Measurements from ENCODE around the gene DOCK4.

The DOCK4 gene

GRCh38 chr7:112079122-112079521 is 127.1 kb downstream of the DOCK4 start:
- Histone ChIP-seq H2BK15ac (ENCODE audit: low read depth, poor library complexity, severe bottlenecking) (no peak overlapping the region), H3K18ac (ENCODE audit: low read depth in 1 of 2, low read length in 2 of 2) (no peak overlapping the region), H3K79me1 (replicated peaks; ENCODE audit: low read length, poor library complexity, severe bottlenecking) (peaks cover 13% of the 10 kb centered on the region), H3K9me3 (ENCODE audit: control insufficient read depth, low read length) (peaks cover 12% of the 10 kb centered on the region), H4K91ac (ENCODE audit: low read length) (no peak overlapping the region), H3K9ac (ENCODE audit: low read length) (peak overlapping the region; percentile 7), H2BK5ac (ENCODE audit: low read depth, low read length, poor library complexity, severe bottlenecking) (no peak overlapping the region), H3K4me3 (ENCODE audit: insufficient read depth in 1 of 2, low read depth in 1 of 2, low read length in 2 of 2) (no peak overlapping the region), H2AK5ac (ENCODE audit: low read length, severe bottlenecking) (no peak overlapping the region), H3K36me3 (ENCODE audit: control insufficient read depth in 1 of 2, insufficient read depth in 2 of 2, low read depth in 1 of 2, low read length in 2 of 2) (no peaks in the 10 kb centered on the region), H2BK120ac (ENCODE audit: low read depth, low read length) (no peak overlapping the region), H3K23ac (ENCODE audit: low read length in 2 of 2) (no peak overlapping the region), H3K4me1 (ENCODE audit: control insufficient read depth, insufficient read depth, low read depth, low read length) (peaks cover 8% of the 10 kb centered on the region), H3K27me3 (ENCODE audit: control insufficient read depth in 1 of 2, insufficient read depth in 1 of 2, low read length in 2 of 2) (no peaks in the 10 kb centered on the region), H3K4me2 (ENCODE audit: low read length, poor library complexity, severe bottlenecking) (no peak overlapping the region), H3K27ac (ENCODE audit: low read length, poor library complexity, severe bottlenecking) (no peak overlapping the region), H3K14ac (ENCODE audit: low read length in 2 of 2) (no peak overlapping the region), H4K8ac (ENCODE audit: low read length) (no peak overlapping the region), H2BK12ac (ENCODE audit: low read length in 2 of 2) (no peak overlapping the region), H2AFZ (ENCODE audit: low read depth, low read length) (no peak overlapping the region), H3K4ac (ENCODE audit: low read depth in 1 of 2, low read length in 2 of 2) (no peak overlapping the region)
- DNase-seq: no peak
- WGBS: 100% methylated on average over 1 of the region's 1 CpG

GRCh38 chr7:112076324-112076723 is 129.9 kb downstream of the DOCK4 start:
- Histone ChIP-seq H3K27ac (ENCODE audit: low read length, poor library complexity, severe bottlenecking) (no peak overlapping the region), H3K9ac (ENCODE audit: low read length) (no peak overlapping the region), H3K14ac (ENCODE audit: low read length in 2 of 2) (no peak overlapping the region), H2BK15ac (ENCODE audit: low read depth, poor library complexity, severe bottlenecking) (no peak overlapping the region), H2BK12ac (ENCODE audit: low read length in 2 of 2) (no peak overlapping the region), H3K79me1 (replicated peaks; ENCODE audit: low read length, poor library complexity, severe bottlenecking) (peaks cover 18% of the 10 kb centered on the region), H2BK120ac (ENCODE audit: low read depth, low read length) (no peak overlapping the region), H3K23ac (ENCODE audit: low read length in 2 of 2) (no peak overlapping the region), H2AK5ac (ENCODE audit: low read length, severe bottlenecking) (no peak overlapping the region), H4K91ac (ENCODE audit: low read length) (no peak overlapping the region), H3K4me3 (ENCODE audit: insufficient read depth in 1 of 2, low read depth in 1 of 2, low read length in 2 of 2) (no peak overlapping the region), H4K8ac (ENCODE audit: low read length) (no peak overlapping the region), H3K18ac (ENCODE audit: low read depth in 1 of 2, low read length in 2 of 2) (no peak overlapping the region), H3K36me3 (ENCODE audit: control insufficient read depth in 1 of 2, insufficient read depth in 2 of 2, low read depth in 1 of 2, low read length in 2 of 2) (no peaks in the 10 kb centered on the region), H3K9me3 (ENCODE audit: control insufficient read depth, low read length) (peaks cover 14% of the 10 kb centered on the region), H3K4me2 (ENCODE audit: low read length, poor library complexity, severe bottlenecking) (no peak overlapping the region), H2AFZ (ENCODE audit: low read depth, low read length) (no peak overlapping the region), H3K27me3 (ENCODE audit: control insufficient read depth in 1 of 2, insufficient read depth in 1 of 2, low read length in 2 of 2) (no peaks in the 10 kb centered on the region), H2BK5ac (ENCODE audit: low read depth, low read length, poor library complexity, severe bottlenecking) (no peak overlapping the region), H3K4ac (ENCODE audit: low read depth in 1 of 2, low read length in 2 of 2) (no peak overlapping the region), H3K4me1 (ENCODE audit: control insufficient read depth, insufficient read depth, low read depth, low read length) (peaks cover 8% of the 10 kb centered on the region)
- no peak for DNase-seq

DNA sequence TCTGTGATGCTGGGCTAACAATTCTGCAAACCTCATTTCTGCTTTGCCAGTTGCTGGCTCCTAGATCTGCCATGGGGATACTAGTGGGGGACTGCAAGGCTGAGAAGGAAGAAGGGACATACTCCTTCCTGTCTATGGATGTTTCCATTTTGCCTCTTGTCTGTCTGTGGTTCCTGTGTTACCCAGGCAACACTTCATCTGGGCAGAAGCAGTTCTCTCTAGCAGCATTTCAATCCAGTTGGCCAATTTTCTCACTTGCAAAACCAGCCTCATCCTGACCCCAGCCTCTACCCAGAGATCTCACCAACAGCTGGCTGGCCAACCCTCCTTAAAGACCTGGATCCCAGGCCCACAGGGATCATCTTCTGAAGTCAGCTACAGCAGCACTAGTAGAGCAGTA is 131.7 kb downstream of the DOCK4 start:
- Histone ChIP-seq H2BK15ac (ENCODE audit: low read depth, poor library complexity, severe bottlenecking) (no peak overlapping the region), H3K4ac (ENCODE audit: low read depth in 1 of 2, low read length in 2 of 2) (no peak overlapping the region), H4K91ac (ENCODE audit: low read length) (no peak overlapping the region), H3K4me1 (ENCODE audit: control insufficient read depth, insufficient read depth, low read depth, low read length) (peaks cover 8% of the 10 kb centered on the region), H2BK12ac (ENCODE audit: low read length in 2 of 2) (no peak overlapping the region), H4K8ac (ENCODE audit: low read length) (no peak overlapping the region), H3K9ac (ENCODE audit: low read length) (no peak overlapping the region), H3K27me3 (ENCODE audit: control insufficient read depth in 1 of 2, insufficient read depth in 1 of 2, low read length in 2 of 2) (no peaks in the 10 kb centered on the region), H3K36me3 (ENCODE audit: control insufficient read depth in 1 of 2, insufficient read depth in 2 of 2, low read depth in 1 of 2, low read length in 2 of 2) (no peaks in the 10 kb centered on the region), H3K4me3 (ENCODE audit: insufficient read depth in 1 of 2, low read depth in 1 of 2, low read length in 2 of 2) (no peak overlapping the region), H3K79me1 (replicated peaks; ENCODE audit: low read length, poor library complexity, severe bottlenecking) (peaks cover 18% of the 10 kb centered on the region), H2BK5ac (ENCODE audit: low read depth, low read length, poor library complexity, severe bottlenecking) (no peak overlapping the region), H2AFZ (ENCODE audit: low read depth, low read length) (no peak overlapping the region), H3K27ac (ENCODE audit: low read length, poor library complexity, severe bottlenecking) (no peak overlapping the region), H3K14ac (ENCODE audit: low read length in 2 of 2) (no peak overlapping the region), H2AK5ac (ENCODE audit: low read length, severe bottlenecking) (no peak overlapping the region), H3K9me3 (ENCODE audit: control insufficient read depth, low read length) (peaks cover 14% of the 10 kb centered on the region), H3K23ac (ENCODE audit: low read length in 2 of 2) (no peak overlapping the region), H3K18ac (ENCODE audit: low read depth in 1 of 2, low read length in 2 of 2) (no peak overlapping the region), H2BK120ac (ENCODE audit: low read depth, low read length) (no peak overlapping the region), H3K4me2 (ENCODE audit: low read length, poor library complexity, severe bottlenecking) (no peak overlapping the region)
- no peak for DNase-seq

- no peak overlapping the region for H2AK5ac ChIP-seq (ENCODE audit: low read length, severe bottlenecking)
- H3K4me2 ChIP-seq (ENCODE audit: low read length, poor library complexity, severe bottlenecking): no peak overlapping the region
- no peak overlapping the region for H2BK12ac ChIP-seq (ENCODE audit: low read length in 2 of 2)
- peaks cover 7% of the 10 kb centered on the region for H3K4me1 ChIP-seq (ENCODE audit: control insufficient read depth, insufficient read depth, low read depth, low read length)
- no peaks in the 10 kb centered on the region for H3K36me3 ChIP-seq (ENCODE audit: control insufficient read depth in 1 of 2, insufficient read depth in 2 of 2, low read depth in 1 of 2, low read length in 2 of 2)
- H2BK120ac ChIP-seq (ENCODE audit: low read depth, low read length): no peak overlapping the region
- H3K79me1 ChIP-seq (replicated peaks; ENCODE audit: low read length, poor library complexity, severe bottlenecking): peaks cover 17% of the 10 kb centered on the region
- H3K14ac ChIP-seq (ENCODE audit: low read length in 2 of 2): no peak overlapping the region
- H3K9ac ChIP-seq (ENCODE audit: low read length): no peak overlapping the region
- H4K8ac ChIP-seq (ENCODE audit: low read length): no peak overlapping the region
- peaks cover 14% of the 10 kb centered on the region for H3K9me3 ChIP-seq (ENCODE audit: control insufficient read depth, low read length)
- no peak overlapping the region for H2BK5ac ChIP-seq (ENCODE audit: low read depth, low read length, poor library complexity, severe bottlenecking)
- H2BK15ac ChIP-seq (ENCODE audit: low read depth, poor library complexity, severe bottlenecking): no peak overlapping the region
- H3K27me3 ChIP-seq (ENCODE audit: control insufficient read depth in 1 of 2, insufficient read depth in 1 of 2, low read length in 2 of 2): no peaks in the 10 kb centered on the region
- H3K4ac ChIP-seq (ENCODE audit: low read depth in 1 of 2, low read length in 2 of 2): no peak overlapping the region
- no peak overlapping the region for H2AFZ ChIP-seq (ENCODE audit: low read depth, low read length)
- no peak overlapping the region for H3K23ac ChIP-seq (ENCODE audit: low read length in 2 of 2)
- DNase-seq: no peak
- H3K4me3 ChIP-seq (ENCODE audit: insufficient read depth in 1 of 2, low read depth in 1 of 2, low read length in 2 of 2): no peak overlapping the region
- no peak overlapping the region for H3K27ac ChIP-seq (ENCODE audit: low read length, poor library complexity, severe bottlenecking)
- no peak overlapping the region for H4K91ac ChIP-seq (ENCODE audit: low read length)
- H3K18ac ChIP-seq (ENCODE audit: low read depth in 1 of 2, low read length in 2 of 2): no peak overlapping the region
Observed at GRCh38 chr7:112073530-112073929, 132.7 kb downstream of the DOCK4 start.
